Loucy (cell line): Measurements from ENCODE around the gene COMMD10.

Experiments
- CTCF ChIP-seq: fragments of 200-600 bp; sonication (generic); conservative IDR thresholded peaks from 2 replicates; pipeline ENCODE4 v1.5.1; 2014; ENCODE audit warnings: mild to moderate bottlenecking, antibody characterized with exemption, low read length
- EZH2phosphoT487 ChIP-seq: fragments of 200-600 bp; IDR thresholded peaks from 2 replicates; pipeline ENCODE4 v1.6.1; 2018; ENCODE audit warnings: antibody characterized with exemption, mild to moderate bottlenecking, moderate library complexity, borderline replicate concordance

- TF ChIP-seq CTCF (no peak), EZH2phosphoT487 (no peak)
Measured at GRCh38 chr5:116242343-116242742, 157.5 kb downstream of the COMMD10 start.
